Fibroblast of skin of back (primary cell): Measurements from ENCODE around the gene CLIC3.

Source experiments
- DNase-seq: peaks from one replicate; pipeline ENCODE4 v3.0.0-alpha.2; 2013

Gene CLIC3

GRCh38 chr9:137030538-137031527, 34.5 kb upstream of the CLIC3 start:
- no peak for DNase-seq

- no peak for DNase-seq
Observed at GRCh38 chr9:137030006-137030405, 33.6 kb upstream of the CLIC3 start.

GRCh38 chr9:137029058-137029936, 32.9 kb upstream of the CLIC3 start:
- peak; percentile 45 for DNase-seq

- peak; percentile 56 for DNase-seq
Observed at GRCh38 chr9:137028263-137029057, 32.1 kb upstream of the CLIC3 start.

- DNase-seq = peak; percentile 28
Observed at GRCh38 chr9:137027369-137028262, 31.2 kb upstream of the CLIC3 start, which contains the start of gene ABCA2. Gene ABCA2 (minus strand): TSS chr9:137028237. CDS start chr9:137028140, 97 bp downstream.

- no peak for DNase-seq
Observed at GRCh38 chr9:137026828-137027227, 30.5 kb upstream of the CLIC3 start.

GRCh38 chr9:137026384-137026783, 30.0 kb upstream of the CLIC3 start:
- no peak for DNase-seq

- DNase-seq = no peak
Observed at GRCh38 chr9:137025517-137025966, 29.2 kb upstream of the CLIC3 start.

- DNase-seq = no peak
Observed at GRCh38 chr9:137023583-137023991, 27.2 kb upstream of the CLIC3 start.

GRCh38 chr9:137023157-137023556, 26.8 kb upstream of the CLIC3 start:
- no peak for DNase-seq

GRCh38 chr9:137022662-137023008, 26.3 kb upstream of the CLIC3 start:
- DNase-seq = no peak

- DNase-seq = peak; percentile 65
Observed at GRCh38 chr9:137021979-137022661, 25.8 kb upstream of the CLIC3 start.

- no peak for DNase-seq
Observed at GRCh38 chr9:137021568-137021978, 25.2 kb upstream of the CLIC3 start.

GRCh38 chr9:137020771-137021567, 24.6 kb upstream of the CLIC3 start:
- no peak for DNase-seq

- DNase-seq = no peak
Observed at GRCh38 chr9:137019891-137020683, 23.7 kb upstream of the CLIC3 start.

GRCh38 chr9:137018761-137019559, 22.6 kb upstream of the CLIC3 start:
- no peak for DNase-seq

- DNase-seq = no peak
Observed at GRCh38 chr9:137017791-137018497, 21.6 kb upstream of the CLIC3 start.
